22Rv1 (cell line): ENCODE measurements around the gene PNKP.
A peak's percentile ranks its signal among the peaks of the same experiment; 100 is the strongest.

Experiments used
- CTCF ChIP-seq: fragments of 450-650 bp; IDR thresholded peaks from 2 replicates; pipeline ENCODE4 v1.5.1; 2017; ENCODE audit warnings: mild to moderate bottlenecking
- ZFX ChIP-seq: fragments of 450-650 bp; IDR thresholded peaks from 2 replicates; pipeline ENCODE4 v1.6.1; 2017; ENCODE audit warnings: antibody characterized with exemption, borderline replicate concordance

GRCh38 chr19:49858088-49858985, 9.0 kb downstream of the PNKP start:
- TF ChIP-seq CTCF = 0 out of 2 replicates have a peak, but pooled peaks have one; percentile 4
- no peak for TF ChIP-seq ZFX
